OCI-LY3 (cell line): ENCODE results near the gene CIB4.

Experiments
- CTCF ChIP-seq: fragments of 200-600, 300-600 bp; sonication (generic); IDR thresholded peaks from 2 replicates; pipeline ENCODE4 v1.5.1; 2014; ENCODE audit warnings: antibody characterized with exemption, low read length, low read depth
- EZH2phosphoT487 ChIP-seq: fragments of 200-600 bp; shearing (Covaris generic); IDR thresholded peaks from 2 replicates; pipeline ENCODE4 v1.6.1; 2018; ENCODE audit warnings: antibody characterized with exemption, mixed run types, low read depth

DNA sequence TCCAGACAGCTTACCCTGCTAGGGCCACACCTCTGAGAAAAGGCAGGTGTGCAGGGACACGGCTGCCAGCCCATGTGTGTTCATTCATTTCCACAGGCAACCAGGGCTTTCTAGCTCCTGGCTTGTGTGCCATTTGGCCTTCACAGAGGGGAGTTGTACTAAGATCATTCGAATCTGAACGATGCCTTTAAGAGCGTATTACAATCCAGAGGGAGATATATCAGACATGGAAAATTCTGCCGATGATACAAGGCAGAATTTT, 99.0 kb downstream of the CIB4 start:
- TF ChIP-seq CTCF (no peak), EZH2phosphoT487 (no peak)
